Measurements from ENCODE around the gene ZDHHC17. TPM values are rescaled to one million over a fixed set of nuclear protein-coding genes. Genes with fewer than 3 reads are reported as not detected.
"Not testable (repeated sequence)": the region's sequence is repeated elsewhere in the genome, so short reads cannot be mapped to it uniquely, and the experiment has no call there.

The ZDHHC17 gene
- total and polyA plus RNA-seq, 11 donors: 9.4 to 29.6 (median 18.0) TPM

GRCh38 chr12:76726626-76727025 is 37.3 kb upstream of the ZDHHC17 start:
- Histone ChIP-seq H3K36me3 (no peaks in the 10 kb centered on the region), H3K27me3 (no peaks in the 10 kb centered on the region), H3K27ac (no peak overlapping the region), H3K4me3 (no peak overlapping the region), H3K4me1 (no peaks in the 10 kb centered on the region), H3K9me3 (no peaks in the 10 kb centered on the region)
- TF ChIP-seq POLR2A (IDR thresholded peaks at IDR 0.05) (no peak), CTCF (IDR thresholded peaks at IDR 0.05) (no peak)
- intact Hi-C loops (cut with DNase I): no loop called here
- ATAC-seq (no peak), DNase-seq (no peak)

- H3K36me3 ChIP-seq; ATAC-seq; H3K4me3 ChIP-seq; DNase-seq; H3K27ac ChIP-seq; H3K4me1 ChIP-seq; H3K27me3 ChIP-seq; intact Hi-C loops (cut with DNase I): not testable (repeated sequence)
- peaks cover 0 to 20% (median 0%) of the 10 kb centered on the region in 12 donors for H3K9me3 ChIP-seq
- 77 to 95% (median 95%) methylated on average over 3 of the region's 3 CpGs for WGBS, 4 donors
Observed at GRCh38 chr12:76732188-76732587, 31.7 kb upstream of the ZDHHC17 start.

GRCh38 chr12:76737689-76738088 is 26.2 kb upstream of the ZDHHC17 start:
- H3K9me3 ChIP-seq: peaks cover 0 to 22% (median 2%) of the 10 kb centered on the region in 12 donors
- H3K27ac ChIP-seq; DNase-seq; ATAC-seq; H3K36me3 ChIP-seq; intact Hi-C loops (cut with DNase I); H3K4me3 ChIP-seq; H3K27me3 ChIP-seq; H3K4me1 ChIP-seq: not testable (repeated sequence)
- WGBS, 4 donors: 92 to 98% (median 96%) methylated on average over 2 of the region's 2 CpGs

GRCh38 chr12:76738824-76739579 is 24.9 kb upstream of the ZDHHC17 start:
- WGBS, 4 donors: 69 to 78% (median 69%) methylated on average over 10 of the region's 10 CpGs
- H3K9me3 ChIP-seq: peaks cover 0 to 20% (median 2%) of the 10 kb centered on the region in 12 donors
- H3K36me3 ChIP-seq: no peaks in the 10 kb centered on the region
- no peaks in the 10 kb centered on the region for H3K27me3 ChIP-seq
- TF ChIP-seq POLR2A (IDR thresholded peaks at IDR 0.05): no peak
- TF ChIP-seq CTCF (IDR thresholded peaks at IDR 0.05): no peak
- H3K4me1 ChIP-seq: no peaks in the 10 kb centered on the region
- no peak overlapping the region for H3K27ac ChIP-seq
- DNase-seq: no peak
- ATAC-seq: no peak
- H3K4me3 ChIP-seq: no peak overlapping the region
- intact Hi-C loops (cut with DNase I): no loop called here

GRCh38 chr12:76739896-76740295 is 24.0 kb upstream of the ZDHHC17 start:
- Histone ChIP-seq H3K9me3 (peaks cover 0 to 20% (median 2%) of the 10 kb centered on the region in 12 donors), H3K4me1 (no peaks in the 10 kb centered on the region), H3K27me3 (no peaks in the 10 kb centered on the region), H3K36me3 (no peaks in the 10 kb centered on the region), H3K27ac (no peak overlapping the region), H3K4me3 (no peak overlapping the region)
- WGBS, 4 donors: 55 to 78% (median 64%) methylated on average over 4 of the region's 4 CpGs
- ATAC-seq (no peak), DNase-seq (no peak)
- intact Hi-C loops (cut with DNase I): no loop called here
- TF ChIP-seq CTCF (IDR thresholded peaks at IDR 0.05) (no peak), POLR2A (IDR thresholded peaks at IDR 0.05) (no peak)
